ENCODE measurements around the gene TAS2R39. TPM values are rescaled to one million over a fixed set of nuclear protein-coding genes. Genes with fewer than 3 reads are reported as not detected.
"Not testable (repeated sequence)": the region's sequence is repeated elsewhere in the genome, so short reads cannot be mapped to it uniquely, and the experiment has no call there.

TAS2R39 gene
- not detected in 2 replicates for total RNA-seq (2014; rRNA removed; shearing (Covaris generic))

DNA sequence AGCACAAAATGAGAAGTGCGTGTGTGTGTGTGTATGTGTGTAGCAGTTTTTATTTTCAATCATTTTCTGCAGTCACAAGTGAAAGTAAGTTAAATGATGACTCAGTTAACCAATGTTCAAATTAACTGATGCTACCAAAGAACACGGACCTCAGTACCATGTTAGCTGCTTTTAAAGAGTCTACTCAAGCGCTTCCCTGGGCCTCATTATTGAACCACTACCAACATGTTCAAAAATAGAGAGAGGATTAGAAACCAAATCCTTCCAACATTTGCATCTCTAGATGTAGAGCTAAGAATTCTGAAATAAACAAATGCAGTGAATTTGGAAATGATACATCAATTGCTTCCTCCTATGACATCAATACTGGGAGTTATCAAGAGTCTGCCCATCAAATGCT, at the start of gene TAS2R39:
Gene TAS2R39 (plus strand): TSS at position 396 of the 400 bp plus-strand sequence. CDS start 0 bp downstream, at position 396.
- DNase-seq (ENCODE audit: low spot score), result no peak

DNA sequence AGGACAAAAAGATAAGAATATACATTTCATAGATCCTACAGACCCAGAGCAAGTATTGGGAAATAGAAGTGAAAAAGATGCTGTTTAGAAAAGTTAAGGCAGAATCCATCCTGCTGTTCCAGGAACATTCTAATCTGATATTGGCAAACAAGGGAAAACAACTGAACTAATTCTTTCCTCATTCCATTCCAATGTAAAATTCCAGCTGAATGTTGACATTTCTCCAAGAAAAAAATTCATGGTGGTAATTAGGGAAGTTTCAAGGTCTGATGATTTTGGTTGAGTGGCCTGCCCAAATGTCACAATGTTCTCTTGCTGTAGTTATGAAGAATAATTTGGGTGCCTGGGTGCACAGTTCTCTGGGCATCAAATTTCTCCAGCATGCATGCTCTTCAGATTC, 36.1 kb upstream of the TAS2R39 start:
- DNase-seq (ENCODE audit: low spot score), result no peak

DNA sequence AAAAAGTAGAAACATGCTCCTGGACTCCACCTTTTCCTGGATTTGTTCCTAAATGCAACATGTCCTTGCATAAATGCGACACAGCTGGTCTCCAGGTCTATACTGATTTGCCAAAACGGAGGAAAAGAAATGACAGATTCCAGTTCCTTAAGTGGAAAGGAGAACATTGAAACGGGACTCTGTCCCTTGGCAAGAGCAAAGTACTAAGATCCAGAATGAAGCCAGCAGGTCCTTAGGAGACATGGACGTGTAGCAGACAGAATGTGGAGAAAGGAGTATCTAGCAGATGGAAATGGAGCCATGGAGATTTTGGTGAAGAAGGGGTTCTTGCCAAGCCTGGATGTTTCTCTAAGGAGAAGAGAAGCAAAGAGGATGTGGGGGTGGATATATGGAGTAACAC, 35.2 kb upstream of the TAS2R39 start:
- DNase-seq (ENCODE audit: low spot score), result no peak

DNA sequence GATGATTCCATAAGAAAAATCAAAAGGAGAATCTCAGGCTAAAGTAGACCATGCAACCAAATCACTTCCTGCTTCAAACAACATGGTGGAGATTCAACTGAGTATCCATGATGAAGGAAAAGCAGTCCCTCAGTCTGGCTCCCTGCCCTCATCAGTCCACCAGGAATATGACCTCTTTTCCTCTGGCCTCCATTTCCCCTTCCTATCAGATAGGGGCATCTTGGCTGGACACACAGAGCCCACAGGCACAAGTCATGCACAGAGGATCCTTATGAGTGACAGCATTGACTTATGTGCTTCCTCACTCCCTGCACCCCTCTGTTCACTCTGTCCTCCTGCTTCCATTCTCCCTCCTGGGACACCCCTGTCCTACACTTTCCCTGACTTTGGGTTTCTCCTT, 34.6 kb upstream of the TAS2R39 start:
- no peak for DNase-seq (ENCODE audit: low spot score)

DNA sequence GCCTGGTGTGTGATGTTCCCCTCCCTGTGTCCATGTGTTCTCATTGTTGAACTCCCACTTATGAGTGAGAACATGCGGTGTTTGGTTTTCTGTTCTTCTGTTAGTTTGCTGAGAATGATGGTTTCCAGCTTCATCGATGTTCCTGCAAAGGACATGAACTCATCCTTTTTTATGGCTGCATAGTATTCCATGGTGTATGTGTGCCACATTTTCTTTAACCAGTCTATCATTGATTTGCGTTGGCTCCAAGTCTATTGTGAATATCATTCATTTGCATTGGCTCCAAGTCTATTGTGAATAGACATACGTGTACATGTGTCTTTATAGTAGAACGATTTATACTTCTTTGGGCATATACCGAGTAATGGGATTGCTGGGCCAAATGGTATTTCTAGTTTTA, 32.5 kb upstream of the TAS2R39 start:
- DNase-seq (ENCODE audit: low spot score), result not testable (repeated sequence)

DNA sequence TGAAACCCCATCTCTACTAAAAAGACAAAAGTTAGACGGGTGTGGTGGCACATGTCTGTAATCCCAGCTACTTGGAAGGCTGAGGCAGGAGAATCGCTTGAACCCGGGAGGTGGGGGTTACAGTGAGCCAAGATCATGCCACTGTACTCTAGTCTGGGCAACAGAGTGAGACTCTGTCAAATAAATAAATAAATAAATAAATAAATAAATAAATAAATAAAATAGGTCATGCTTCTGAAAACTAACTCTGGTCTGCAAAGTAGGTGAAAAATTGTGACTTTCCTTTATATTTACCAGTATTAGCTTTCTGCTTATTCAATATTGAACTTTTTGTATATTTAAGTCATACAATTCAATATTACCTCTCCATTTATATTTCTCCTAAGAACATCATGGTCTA, 24.6 kb upstream of the TAS2R39 start:
- DNase-seq (ENCODE audit: low spot score), result not testable (repeated sequence)

DNA sequence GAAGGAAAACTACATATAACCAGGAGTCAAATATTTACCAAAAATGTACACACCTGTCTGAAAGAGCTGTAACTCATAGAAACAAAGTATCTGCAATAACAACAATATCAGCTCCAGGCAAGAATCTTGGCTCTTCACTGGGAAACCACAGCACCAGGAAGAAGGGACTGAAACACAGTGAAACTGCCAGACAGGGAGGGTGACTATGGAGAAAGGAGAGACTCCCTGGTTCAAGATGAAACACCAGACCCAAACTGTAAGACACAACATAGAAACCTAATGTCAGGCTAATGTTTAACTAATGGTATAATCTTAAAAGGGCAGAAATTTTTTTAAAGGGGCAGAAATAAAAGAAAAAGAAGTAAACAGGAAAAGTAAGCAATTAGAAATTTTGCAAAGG, 11.5 kb upstream of the TAS2R39 start:
- DNase-seq (ENCODE audit: low spot score), result no peak

DNA sequence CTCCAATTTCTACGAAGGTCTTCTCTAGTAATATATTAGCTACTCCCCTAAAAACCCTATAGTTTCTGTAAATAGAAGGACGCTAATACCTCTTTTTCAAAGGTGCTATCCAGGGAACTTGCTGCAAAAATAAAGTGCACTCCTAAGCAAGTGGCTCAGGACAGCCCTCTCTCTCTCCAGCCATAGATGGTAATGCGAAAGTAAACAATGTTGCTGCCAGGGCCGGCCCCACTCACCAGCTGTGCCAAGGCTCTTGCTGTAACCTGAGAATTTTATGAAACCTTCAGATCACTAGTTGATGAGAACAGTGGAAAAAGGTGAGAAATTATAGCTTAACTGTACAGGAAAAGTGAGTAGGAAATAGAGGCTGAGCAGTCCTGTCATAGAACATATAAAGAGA, 10.9 kb upstream of the TAS2R39 start:
- DNase-seq (ENCODE audit: low spot score), result peak; percentile 8

DNA sequence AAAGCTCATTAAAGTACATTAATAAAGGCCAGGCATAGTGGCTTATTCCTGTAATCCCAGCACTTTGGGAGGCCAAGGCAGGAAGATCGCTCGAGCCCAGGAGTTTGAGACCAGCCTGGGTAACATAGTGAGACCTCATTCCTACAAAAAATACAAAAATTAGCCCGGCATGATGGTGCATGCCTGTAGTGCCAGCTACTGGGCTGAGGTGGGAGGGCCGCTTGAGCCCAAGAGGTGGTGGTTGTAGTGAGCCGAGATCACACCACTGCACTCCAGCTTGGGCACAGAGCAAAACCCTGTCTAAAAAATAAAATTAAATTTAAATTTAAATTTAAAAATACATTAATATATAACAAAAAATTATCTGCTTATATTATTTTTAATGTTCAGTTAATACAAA, 7.1 kb upstream of the TAS2R39 start:
- DNase-seq (ENCODE audit: low spot score), result no peak

DNA sequence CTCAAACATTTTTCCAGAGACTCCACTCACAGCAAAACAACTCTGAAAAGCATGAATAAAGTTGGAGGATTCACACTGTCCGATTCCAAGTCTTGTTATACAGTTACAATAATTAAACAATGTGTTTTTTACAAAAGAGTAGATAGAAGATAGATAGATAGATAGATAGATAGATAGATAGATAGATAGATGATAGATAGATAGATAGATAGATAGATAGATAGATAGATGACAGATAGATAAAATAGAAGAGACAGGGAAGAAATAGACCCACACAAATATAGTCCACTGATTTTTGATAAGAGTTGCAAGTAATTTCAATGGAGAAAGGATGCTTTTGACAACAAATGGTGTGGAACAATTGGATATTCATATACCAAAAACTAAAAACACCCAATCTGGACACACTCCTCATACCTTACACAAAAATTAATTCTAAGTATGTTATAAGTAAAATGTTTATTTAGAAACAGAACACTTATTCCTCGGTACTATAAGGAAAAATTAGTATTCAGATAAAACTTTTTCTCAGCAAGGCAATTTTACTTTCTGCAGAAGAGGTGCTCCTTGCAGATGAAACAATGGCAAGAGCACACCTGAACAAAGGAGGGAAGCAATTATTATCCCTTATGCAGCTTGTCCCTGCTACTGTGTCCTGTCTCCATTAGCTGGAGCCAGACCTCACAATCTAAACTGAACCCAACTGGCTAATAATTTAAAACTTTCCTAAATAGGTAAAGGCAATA, 5.7 kb upstream of the TAS2R39 start:
- DNase-seq (ENCODE audit: low spot score), result no peak

DNA sequence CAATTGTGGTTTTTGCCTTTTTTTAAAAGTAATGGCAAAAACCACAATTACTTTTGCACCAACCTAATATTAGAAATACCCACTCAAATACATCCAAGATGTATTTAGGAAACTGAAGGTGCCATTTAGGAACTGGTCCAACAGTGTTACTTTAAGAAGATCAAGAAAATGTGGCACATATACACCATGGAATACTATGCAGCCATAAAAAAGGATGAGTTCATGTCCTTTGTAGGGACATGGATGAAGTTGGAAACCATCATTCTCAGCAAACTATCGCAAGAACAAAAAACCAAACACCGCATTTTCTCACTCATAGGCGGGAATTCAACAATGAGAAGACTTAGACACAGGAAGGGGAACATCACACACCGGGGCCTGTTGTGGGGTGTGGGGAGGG, 2.4 kb upstream of the TAS2R39 start:
- DNase-seq (ENCODE audit: low spot score), result not testable (repeated sequence)

DNA sequence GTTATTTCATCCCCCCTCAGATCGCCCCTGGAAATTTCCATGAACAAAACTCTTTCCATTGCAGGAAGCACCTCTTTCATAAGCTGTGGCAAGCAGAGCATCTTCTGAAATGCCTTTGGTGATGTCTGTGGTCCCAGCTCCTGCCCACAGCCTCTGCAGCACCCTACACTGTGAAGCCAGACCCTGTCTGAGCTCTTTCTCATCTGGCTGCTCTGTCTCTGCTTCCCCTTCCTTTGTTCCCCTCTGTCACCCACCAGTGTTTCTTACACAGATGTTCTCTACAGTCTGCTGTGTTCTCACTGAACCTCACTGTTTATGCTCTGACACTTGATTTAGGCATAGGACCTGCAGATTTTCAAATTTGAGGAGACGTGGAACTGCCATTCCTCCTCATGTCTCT, 1.9 kb upstream of the TAS2R39 start:
- no peak for DNase-seq (ENCODE audit: low spot score)

DNA sequence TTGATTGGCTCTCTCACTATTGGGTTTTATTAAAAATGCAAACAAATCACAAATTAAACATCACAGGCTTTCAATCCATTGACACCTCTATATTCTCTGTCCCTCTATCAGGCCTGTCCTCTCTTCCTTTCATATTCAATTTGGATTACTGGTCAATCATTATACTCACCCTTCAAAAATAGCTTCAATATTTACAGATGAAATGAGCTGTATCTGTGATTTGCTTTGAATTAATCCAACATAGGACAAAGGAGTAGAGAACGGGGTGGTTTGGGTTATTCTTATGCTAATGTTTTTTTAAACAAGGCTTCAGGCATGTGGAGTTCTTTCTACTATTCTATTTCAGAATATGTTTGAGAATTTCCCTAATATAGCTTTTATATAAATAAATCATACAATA, 2.3 kb downstream of the TAS2R39 start:
- no peak for DNase-seq (ENCODE audit: low spot score)

DNA sequence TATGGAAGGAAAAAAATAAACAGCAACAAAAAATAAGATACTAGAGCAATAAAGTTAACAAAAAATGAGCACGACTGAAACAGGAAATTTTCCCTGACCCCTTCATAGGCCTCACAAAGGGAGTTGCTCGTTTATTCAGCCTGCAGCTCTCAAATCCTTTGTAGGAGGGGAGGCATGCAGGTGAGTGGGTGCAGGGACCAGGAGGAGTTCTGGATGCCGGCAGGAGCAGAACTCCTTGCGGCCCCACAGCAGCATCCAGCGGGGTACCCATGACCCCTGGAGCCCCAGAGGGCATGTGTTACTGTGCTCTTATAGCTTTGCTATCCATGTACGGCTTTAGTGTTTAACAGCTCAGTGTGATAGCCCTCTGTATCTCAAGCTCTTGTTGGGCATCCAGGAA, 5.8 kb downstream of the TAS2R39 start:
- no peak for DNase-seq (ENCODE audit: low spot score)

DNA sequence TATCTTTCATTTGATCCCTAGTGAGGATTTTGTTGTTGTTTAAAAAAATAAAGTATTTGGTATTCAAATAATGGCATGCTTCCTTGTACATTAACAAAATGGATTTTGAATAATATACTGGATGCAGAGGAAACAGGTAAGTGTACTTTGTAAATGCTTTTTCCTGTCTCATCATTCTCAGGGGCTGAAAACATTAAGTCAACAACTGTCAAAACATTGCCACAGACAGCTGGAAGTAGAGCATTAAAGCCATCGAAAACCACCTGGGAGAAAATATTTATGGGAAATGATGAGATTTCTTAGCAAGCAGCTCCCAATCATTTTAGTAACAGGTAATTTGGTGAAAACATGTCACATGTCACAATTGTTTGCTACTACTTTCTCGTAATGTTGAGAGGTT, 10.7 kb downstream of the TAS2R39 start:
- DNase-seq (ENCODE audit: low spot score), result no peak

DNA sequence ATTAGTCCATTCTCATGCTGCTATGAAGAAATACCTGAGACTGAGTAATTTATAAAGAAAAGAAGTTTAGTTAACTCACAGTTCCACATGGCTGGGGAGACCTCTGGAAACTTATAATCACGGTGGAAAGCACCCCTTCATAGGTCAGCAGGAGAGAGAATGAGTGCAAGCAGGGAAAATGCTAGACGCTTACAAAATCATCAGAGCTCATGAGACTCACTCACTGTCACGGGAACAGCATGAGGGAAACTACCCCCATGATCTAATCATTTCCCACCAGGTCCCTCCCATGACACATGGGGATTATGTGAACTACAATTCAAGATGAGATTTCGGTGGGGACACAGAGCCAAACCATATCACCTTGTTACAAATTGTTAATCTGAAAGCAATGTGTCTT, 15.8 kb downstream of the TAS2R39 start:
- no peak for DNase-seq (ENCODE audit: low spot score)

DNA sequence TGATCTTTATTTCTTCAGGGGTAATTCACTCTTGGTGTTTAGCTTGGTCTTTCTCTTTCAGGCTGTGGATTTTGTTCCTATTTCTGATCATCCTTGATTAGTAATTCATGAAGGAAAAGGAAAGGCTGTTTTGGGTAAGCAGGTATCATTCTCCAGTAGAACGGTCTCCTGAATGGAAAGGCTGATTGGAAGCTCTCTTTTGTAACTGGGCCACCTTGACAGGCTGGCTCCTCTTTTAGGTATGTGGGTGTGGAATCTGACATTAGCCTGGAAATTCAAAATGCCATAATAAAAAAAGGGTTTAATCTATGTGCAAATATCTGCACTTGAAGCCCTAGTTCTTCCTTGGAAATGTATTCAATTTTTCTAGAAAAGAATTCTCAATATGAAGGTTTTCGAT, 18.9 kb downstream of the TAS2R39 start:
- no peak for DNase-seq (ENCODE audit: low spot score)

DNA sequence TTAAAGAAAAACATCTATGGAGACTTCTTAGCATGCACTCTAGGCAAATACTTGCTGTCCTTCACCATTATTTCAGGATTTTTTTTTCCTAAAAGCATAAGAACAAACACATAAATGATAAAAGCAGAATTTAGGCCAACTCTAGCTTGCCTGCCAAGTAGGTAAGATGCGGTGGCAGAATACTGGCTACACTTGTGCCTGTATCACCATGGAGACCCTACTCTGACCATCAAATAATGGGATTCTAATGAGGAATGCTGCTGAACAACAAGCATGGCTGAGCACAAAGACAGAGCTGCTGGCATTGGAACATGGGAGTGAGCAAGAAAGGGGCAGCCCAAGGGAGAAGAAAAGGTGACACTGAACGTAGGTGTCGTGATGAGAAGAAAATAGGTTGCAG, 20.2 kb downstream of the TAS2R39 start:
- no peak for DNase-seq (ENCODE audit: low spot score)

DNA sequence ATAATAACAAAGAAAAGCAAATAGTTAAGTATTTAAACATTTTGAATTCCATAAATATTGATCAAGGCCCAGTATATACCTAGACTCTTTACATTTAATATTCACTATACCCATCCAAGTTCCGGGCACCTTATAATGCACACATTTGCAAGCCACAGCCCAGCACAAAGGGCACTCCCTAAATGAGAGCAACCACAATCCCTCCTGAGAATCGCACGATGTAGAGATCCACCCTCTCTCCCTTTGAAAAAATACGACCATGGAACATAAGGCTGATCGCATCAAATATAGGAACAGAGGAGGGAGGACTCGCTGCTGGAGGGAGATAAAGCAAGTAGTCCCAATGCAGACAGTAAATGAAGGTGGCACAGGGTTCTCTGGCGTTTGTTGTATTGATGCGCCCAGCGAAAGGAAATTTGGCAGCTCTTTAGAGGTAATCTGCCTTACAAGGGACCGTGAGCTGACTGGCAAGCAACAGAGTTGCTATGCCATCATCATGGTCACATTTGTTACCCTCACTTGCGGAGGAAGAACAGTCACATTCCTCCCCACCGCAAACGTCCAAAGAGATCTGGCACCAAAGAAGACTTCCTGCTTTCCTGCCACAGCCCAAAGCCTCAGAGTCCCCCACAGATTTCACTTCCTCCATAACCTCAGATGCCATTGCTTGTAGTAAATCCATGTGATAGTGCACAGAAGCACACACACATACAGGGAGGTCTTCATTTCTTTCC, 22.5 kb downstream of the TAS2R39 start:
- peak; percentile 27 for DNase-seq (ENCODE audit: low spot score)

DNA sequence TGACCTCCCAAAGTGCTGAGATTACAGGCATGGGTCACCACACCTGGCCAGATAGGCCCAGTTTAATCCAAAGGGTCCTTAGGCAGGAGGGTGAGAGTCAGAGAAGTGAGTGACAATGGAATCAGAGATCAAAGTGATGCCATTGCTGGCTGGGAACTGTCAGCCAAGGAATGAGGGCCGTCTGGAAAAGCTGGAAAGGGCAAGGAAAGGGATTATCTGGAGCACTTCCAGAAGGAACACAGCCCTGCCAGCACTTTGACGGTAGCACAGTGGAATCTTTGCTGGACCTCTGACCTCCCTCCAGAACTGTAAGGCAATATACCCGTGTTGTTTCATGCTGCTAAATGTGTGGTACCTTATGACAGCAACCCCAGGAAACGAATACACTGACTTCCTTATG, 27.3 kb downstream of the TAS2R39 start:
- DNase-seq (ENCODE audit: low spot score), result no peak

DNA sequence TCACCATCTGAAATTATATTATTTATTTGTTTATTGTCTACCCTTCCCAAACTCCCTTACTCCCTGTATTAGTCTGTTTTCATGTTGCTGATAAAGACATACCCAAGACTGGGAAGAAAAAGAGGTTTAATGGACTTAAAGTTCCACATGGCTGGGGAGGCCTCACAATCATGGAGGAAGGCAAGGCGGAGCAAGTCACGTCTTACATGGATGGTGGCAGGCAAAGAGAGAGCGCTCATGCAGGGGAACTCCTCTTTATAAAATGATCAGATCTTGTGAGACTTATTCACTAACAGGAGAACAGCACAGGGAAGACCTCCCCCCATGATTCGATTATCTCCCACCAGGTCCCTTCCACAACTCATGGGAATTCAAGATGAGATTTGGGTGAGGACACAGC, 30.3 kb downstream of the TAS2R39 start:
- DNase-seq (ENCODE audit: low spot score), result not testable (repeated sequence)

DNA sequence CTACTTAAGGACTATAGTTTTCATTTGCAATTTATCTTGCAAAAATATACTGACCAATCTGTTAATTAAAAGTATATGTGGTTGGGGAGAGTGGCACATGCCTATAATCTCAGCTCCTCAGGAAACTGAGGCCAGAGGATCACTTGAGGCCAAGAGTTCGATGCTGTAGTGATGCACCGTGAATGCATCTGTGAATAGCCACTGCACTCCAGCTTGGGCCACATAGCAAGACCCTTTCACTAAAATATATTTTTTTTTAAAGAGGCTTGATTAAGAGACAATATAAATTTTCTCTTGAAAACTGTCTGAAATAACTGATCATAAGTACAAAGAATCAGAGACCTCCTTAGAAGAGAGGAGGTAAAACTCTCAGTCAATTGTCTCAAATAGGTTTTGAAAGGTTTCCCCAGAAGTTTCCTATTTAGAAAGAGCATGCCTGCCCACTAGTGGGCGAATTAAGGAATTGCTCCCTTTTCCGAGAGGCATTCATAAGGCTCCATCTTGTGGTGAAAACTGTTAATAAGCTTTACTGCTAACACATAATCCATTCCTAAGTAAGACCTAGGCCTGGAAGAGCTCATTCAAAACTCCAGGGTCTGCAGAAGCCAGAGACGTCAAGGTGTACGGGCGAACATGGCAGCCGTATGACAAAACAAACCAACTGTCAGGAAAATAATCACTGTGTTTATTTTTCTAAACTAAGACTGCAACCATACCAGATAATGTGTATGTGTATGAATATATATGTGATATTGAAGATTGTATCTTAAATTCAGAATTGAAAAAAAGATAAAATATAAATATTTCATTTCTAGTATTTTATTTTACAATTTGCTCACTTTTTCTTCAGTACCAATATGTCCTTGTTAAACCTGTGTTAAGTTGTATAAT, 31.8 kb downstream of the TAS2R39 start:
- DNase-seq (ENCODE audit: low spot score), result peak; percentile 77
